Measurements from ENCODE around the gene B3GLCT.

B3GLCT gene

GRCh38 chr13:31263346-31263745, 63.6 kb downstream of the B3GLCT start:
- H3K36me3 Mint-ChIP-seq (ENCODE audit: low read depth), result peaks cover 24% of the 10 kb centered on the region
- no peak overlapping the region for H3K4me3 Mint-ChIP-seq

DNA sequence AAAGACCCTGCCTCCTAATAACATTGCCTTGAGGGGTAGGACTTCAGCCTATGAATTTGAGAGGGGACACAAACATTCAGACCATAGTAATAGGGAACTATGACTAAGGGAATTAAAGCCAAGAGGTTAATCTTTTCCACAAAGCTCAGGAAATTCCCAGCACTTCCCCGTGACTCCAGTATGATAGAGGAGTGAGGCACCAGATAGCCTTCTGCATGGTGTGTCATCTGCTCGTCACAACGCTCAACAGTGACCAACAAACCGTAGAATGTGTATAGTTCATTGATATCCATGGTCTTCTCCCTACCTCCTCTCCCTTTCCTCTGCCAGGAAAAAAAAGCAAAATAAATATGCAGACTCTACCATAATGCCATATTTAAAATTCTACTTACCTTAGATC, 64.4 kb downstream of the B3GLCT start:
- H3K4me3 Mint-ChIP-seq, result no peak overlapping the region
- no peak overlapping the region for H3K27ac Mint-ChIP-seq
- H3K36me3 Mint-ChIP-seq (ENCODE audit: low read depth), result peaks cover 26% of the 10 kb centered on the region
- H3K4me1 Mint-ChIP-seq (ENCODE audit: low read depth), result no peaks in the 10 kb centered on the region
- H3K9me3 Mint-ChIP-seq, result peaks cover 1% of the 10 kb centered on the region
- no peaks in the 10 kb centered on the region for H3K27me3 Mint-ChIP-seq

More at GRCh38 chr13:31263346-31263745, 63.6 kb downstream of the B3GLCT start:
- Mint-ChIP-seq H3K4me1 (ENCODE audit: low read depth) (no peaks in the 10 kb centered on the region), H3K27me3 (no peaks in the 10 kb centered on the region), H3K9me3 (no peaks in the 10 kb centered on the region), H3K27ac (no peak overlapping the region)

DNA sequence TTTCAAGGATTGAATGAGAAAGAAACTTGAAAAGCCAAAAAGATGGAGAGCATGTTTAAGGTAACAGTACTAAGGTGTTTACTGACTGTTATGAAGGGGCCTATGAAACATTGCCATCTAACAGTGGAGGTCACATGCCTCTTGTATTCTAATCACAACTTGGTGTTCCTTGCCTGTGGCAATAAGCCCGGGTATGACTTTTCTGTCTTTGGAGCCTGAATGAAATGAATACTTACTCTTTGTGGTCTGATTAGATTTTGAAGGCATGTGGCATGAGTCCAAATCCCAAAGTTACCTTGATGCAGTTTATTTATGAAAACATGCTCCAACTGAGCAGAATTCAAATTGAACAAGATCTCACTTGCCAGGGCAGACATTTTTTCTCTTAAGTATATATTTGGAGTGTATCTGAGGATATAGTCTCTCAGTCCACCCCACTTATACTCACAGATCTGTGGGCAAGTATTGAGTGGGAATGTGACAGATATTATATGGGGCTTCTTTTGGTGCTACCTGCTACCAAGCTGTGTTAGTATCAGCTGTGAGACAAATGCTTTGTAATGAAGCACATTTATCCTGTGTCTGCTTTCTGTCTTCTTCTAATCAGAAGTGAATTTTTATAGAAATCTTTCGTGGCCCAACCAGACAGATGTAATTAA, 67.5 kb downstream of the B3GLCT start:
- H3K9me3 Mint-ChIP-seq, result peaks cover 4% of the 10 kb centered on the region
- H3K4me1 Mint-ChIP-seq (ENCODE audit: low read depth), result no peaks in the 10 kb centered on the region
- peaks cover 40% of the 10 kb centered on the region for H3K36me3 Mint-ChIP-seq (ENCODE audit: low read depth)
- H3K27ac Mint-ChIP-seq, result no peak overlapping the region
- no peak overlapping the region for H3K4me3 Mint-ChIP-seq
- no peaks in the 10 kb centered on the region for H3K27me3 Mint-ChIP-seq

- Mint-ChIP-seq H3K27me3 (no peaks in the 10 kb centered on the region), H3K4me3 (no peak overlapping the region), H3K36me3 (ENCODE audit: low read depth) (peaks cover 78% of the 10 kb centered on the region), H3K9me3 (peaks cover 18% of the 10 kb centered on the region), H3K27ac (no peak overlapping the region), H3K4me1 (ENCODE audit: low read depth) (no peaks in the 10 kb centered on the region)
Measured at GRCh38 chr13:31274390-31274789, 74.6 kb downstream of the B3GLCT start.

GRCh38 chr13:31276421-31276820, 76.6 kb downstream of the B3GLCT start:
- Mint-ChIP-seq H3K4me3 (no peak overlapping the region), H3K4me1 (ENCODE audit: low read depth) (no peaks in the 10 kb centered on the region), H3K9me3 (peaks cover 19% of the 10 kb centered on the region), H3K27me3 (no peaks in the 10 kb centered on the region), H3K27ac (no peak overlapping the region), H3K36me3 (ENCODE audit: low read depth) (peaks cover 73% of the 10 kb centered on the region)

DNA sequence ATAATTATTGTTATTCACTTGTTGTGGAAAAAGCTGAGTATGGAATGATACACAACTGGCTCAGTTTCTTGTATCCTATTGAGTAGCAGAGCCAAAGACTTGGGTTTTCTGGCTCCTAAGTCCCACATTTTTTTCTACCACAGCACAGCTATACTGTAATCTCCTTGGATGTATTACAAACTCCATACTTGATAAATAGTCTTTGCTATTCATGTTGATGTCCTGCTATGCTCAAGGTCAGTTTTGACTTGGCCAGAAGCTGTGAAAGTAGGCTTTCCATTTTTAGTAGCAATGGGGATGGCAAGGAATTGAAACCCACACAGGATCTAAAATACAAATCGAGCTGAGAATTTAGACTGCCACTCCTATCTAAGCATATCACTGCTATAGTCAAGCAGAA, 79.1 kb downstream of the B3GLCT start:
- Mint-ChIP-seq H3K9me3 (peaks cover 19% of the 10 kb centered on the region), H3K27ac (no peak overlapping the region), H3K36me3 (ENCODE audit: low read depth) (peaks cover 62% of the 10 kb centered on the region), H3K4me1 (ENCODE audit: low read depth) (no peaks in the 10 kb centered on the region), H3K27me3 (no peaks in the 10 kb centered on the region), H3K4me3 (no peak overlapping the region)

- no peak overlapping the region for H3K27ac Mint-ChIP-seq
- H3K36me3 Mint-ChIP-seq (ENCODE audit: low read depth), result peaks cover 60% of the 10 kb centered on the region
- H3K27me3 Mint-ChIP-seq, result no peaks in the 10 kb centered on the region
- H3K4me1 Mint-ChIP-seq (ENCODE audit: low read depth), result no peaks in the 10 kb centered on the region
- no peak overlapping the region for H3K4me3 Mint-ChIP-seq
- peaks cover 23% of the 10 kb centered on the region for H3K9me3 Mint-ChIP-seq
Measured at GRCh38 chr13:31282741-31283455, 83.1 kb downstream of the B3GLCT start.

GRCh38 chr13:31286930-31287329, 87.2 kb downstream of the B3GLCT start:
- Mint-ChIP-seq H3K4me3 (no peak overlapping the region), H3K36me3 (ENCODE audit: low read depth) (peaks cover 74% of the 10 kb centered on the region), H3K4me1 (ENCODE audit: low read depth) (no peaks in the 10 kb centered on the region), H3K27me3 (no peaks in the 10 kb centered on the region), H3K27ac (no peak overlapping the region), H3K9me3 (peaks cover 34% of the 10 kb centered on the region)

DNA sequence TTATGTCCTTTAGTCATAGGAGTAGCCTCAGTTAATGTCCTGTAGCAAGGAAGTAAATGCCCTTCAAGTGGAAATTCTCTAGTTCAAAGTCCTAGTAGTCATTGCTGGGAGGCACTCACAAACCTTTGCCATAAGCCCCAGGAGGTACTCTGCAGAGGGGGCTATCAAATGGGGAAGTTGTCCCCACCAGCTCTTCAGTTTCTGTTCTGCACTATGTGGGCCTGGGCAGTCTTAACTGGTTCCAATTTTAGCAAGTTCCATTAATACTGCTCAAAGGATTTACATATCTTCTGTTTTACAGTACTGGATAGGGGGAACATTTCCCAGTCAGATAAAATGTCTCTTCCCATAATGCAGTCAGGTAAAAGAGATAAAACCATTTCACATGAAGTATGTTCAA, 101.3 kb downstream of the B3GLCT start:
- H3K4me3 Mint-ChIP-seq, result no peak overlapping the region
- no peaks in the 10 kb centered on the region for H3K4me1 Mint-ChIP-seq (ENCODE audit: low read depth)
- H3K9me3 Mint-ChIP-seq, result peaks cover 23% of the 10 kb centered on the region
- no peaks in the 10 kb centered on the region for H3K27me3 Mint-ChIP-seq
- peaks cover 55% of the 10 kb centered on the region for H3K36me3 Mint-ChIP-seq (ENCODE audit: low read depth)
- H3K27ac Mint-ChIP-seq, result no peak overlapping the region

DNA sequence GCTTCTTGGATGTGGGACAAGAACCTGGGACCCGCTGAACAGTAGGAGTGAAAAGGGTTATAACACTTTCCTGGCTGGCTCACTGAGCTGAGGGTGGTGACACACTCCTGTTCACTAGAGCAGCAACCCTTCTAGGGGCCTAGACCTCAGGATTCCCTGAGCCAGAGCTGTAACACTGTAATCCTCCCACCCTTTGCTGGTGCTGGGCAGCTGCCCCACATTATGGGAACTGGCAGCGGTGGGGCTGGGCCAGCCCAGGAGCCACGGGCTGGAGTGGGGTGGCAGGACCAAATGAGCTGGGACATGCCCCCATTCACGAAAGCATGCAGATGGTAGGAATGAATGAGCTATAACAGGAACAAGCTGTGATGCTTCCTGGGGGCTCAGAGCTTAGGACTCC, 110.6 kb downstream of the B3GLCT start:
- H3K4me3 Mint-ChIP-seq, result no peak overlapping the region
- peaks cover 42% of the 10 kb centered on the region for H3K36me3 Mint-ChIP-seq (ENCODE audit: low read depth)
- no peak overlapping the region for H3K27ac Mint-ChIP-seq
- no peaks in the 10 kb centered on the region for H3K27me3 Mint-ChIP-seq
- peaks cover 46% of the 10 kb centered on the region for H3K9me3 Mint-ChIP-seq
- no peaks in the 10 kb centered on the region for H3K4me1 Mint-ChIP-seq (ENCODE audit: low read depth)

- Mint-ChIP-seq H3K36me3 (ENCODE audit: low read depth) (peaks cover 44% of the 10 kb centered on the region), H3K9me3 (peaks cover 47% of the 10 kb centered on the region), H3K4me3 (no peak overlapping the region), H3K4me1 (ENCODE audit: low read depth) (no peaks in the 10 kb centered on the region), H3K27ac (no peak overlapping the region), H3K27me3 (no peaks in the 10 kb centered on the region)
Measured at GRCh38 chr13:31310786-31311185, 111.0 kb downstream of the B3GLCT start.

DNA sequence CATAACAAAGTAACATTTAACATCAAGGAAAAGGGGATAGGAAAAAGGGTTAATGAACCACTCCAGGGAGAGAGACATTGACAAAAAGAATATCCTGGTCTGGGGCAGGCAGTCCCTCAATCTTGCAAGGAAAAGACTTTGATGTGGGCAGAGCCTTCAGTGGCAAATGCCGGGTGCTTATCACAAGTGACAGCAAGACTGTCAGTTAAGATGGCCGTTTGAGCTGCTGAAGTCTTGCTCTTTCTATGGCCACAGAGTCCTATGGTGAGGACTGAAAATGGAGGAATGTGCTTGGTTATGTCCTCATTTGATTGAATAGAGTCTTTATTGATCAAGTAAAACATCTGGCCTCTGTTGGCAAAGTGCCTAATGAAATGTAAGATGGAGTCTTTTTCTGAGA, 112.1 kb downstream of the B3GLCT start:
- peaks cover 47% of the 10 kb centered on the region for H3K9me3 Mint-ChIP-seq
- H3K4me1 Mint-ChIP-seq (ENCODE audit: low read depth), result no peaks in the 10 kb centered on the region
- H3K27ac Mint-ChIP-seq, result no peak overlapping the region
- no peak overlapping the region for H3K4me3 Mint-ChIP-seq
- no peaks in the 10 kb centered on the region for H3K27me3 Mint-ChIP-seq
- peaks cover 49% of the 10 kb centered on the region for H3K36me3 Mint-ChIP-seq (ENCODE audit: low read depth)

- H3K4me1 Mint-ChIP-seq (ENCODE audit: low read depth), result no peaks in the 10 kb centered on the region
- H3K27me3 Mint-ChIP-seq, result no peaks in the 10 kb centered on the region
- peaks cover 35% of the 10 kb centered on the region for H3K9me3 Mint-ChIP-seq
- H3K27ac Mint-ChIP-seq, result no peak overlapping the region
- H3K36me3 Mint-ChIP-seq (ENCODE audit: low read depth), result peaks cover 43% of the 10 kb centered on the region
- no peak overlapping the region for H3K4me3 Mint-ChIP-seq
Measured at GRCh38 chr13:31314961-31315360, 115.2 kb downstream of the B3GLCT start.

- H3K4me3 Mint-ChIP-seq, result no peak overlapping the region
- no peaks in the 10 kb centered on the region for H3K9me3 Mint-ChIP-seq
- H3K27me3 Mint-ChIP-seq, result no peaks in the 10 kb centered on the region
- peaks cover 39% of the 10 kb centered on the region for H3K36me3 Mint-ChIP-seq (ENCODE audit: low read depth)
- H3K4me1 Mint-ChIP-seq (ENCODE audit: low read depth), result no peaks in the 10 kb centered on the region
- H3K27ac Mint-ChIP-seq, result no peak overlapping the region
Measured at GRCh38 chr13:31320946-31321345, 121.2 kb downstream of the B3GLCT start.

DNA sequence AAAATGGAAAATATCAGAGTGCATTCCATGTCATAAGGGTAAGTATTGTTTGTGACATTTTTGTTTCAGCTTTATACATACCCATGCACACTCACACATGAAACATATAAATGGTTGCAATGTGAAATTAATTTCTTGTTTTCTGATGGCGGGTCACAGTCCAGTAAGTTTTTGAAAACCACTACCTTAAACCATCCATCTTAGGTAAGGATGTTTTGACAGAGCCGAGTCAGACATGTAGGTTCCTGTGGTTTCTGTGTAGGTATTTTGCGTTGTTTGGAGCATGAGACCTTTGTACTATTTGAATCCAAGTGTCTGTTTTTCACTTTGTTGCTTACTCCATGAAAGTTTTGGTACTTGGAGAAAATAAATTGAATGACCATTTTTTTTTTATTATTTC, 121.7 kb downstream of the B3GLCT start:
- no peaks in the 10 kb centered on the region for H3K4me1 Mint-ChIP-seq (ENCODE audit: low read depth)
- peaks cover 38% of the 10 kb centered on the region for H3K36me3 Mint-ChIP-seq (ENCODE audit: low read depth)
- H3K9me3 Mint-ChIP-seq, result no peaks in the 10 kb centered on the region
- no peak overlapping the region for H3K27ac Mint-ChIP-seq
- no peak overlapping the region for H3K4me3 Mint-ChIP-seq
- H3K27me3 Mint-ChIP-seq, result no peaks in the 10 kb centered on the region

DNA sequence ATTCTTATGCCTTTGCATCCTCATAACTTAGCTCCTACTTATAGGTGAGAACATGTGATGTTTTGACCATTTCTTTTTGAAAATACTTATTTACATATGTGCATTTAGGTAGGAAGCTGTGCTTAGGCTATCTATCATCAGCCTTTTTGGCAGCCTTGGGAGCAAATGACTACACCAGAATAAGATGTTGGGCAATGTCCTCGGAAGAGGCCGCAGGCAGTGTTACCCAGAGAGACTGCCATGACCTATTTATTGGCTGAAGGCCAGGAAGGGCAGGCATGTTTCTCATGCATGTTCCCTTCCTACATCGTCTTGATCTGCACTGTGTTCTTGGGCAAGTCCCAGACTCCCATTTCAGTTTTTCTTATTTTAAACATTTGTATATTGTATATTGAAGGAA, 122.3 kb downstream of the B3GLCT start:
- H3K27ac Mint-ChIP-seq, result no peak overlapping the region
- no peak overlapping the region for H3K4me3 Mint-ChIP-seq
- no peaks in the 10 kb centered on the region for H3K27me3 Mint-ChIP-seq
- no peaks in the 10 kb centered on the region for H3K9me3 Mint-ChIP-seq
- H3K4me1 Mint-ChIP-seq (ENCODE audit: low read depth), result no peaks in the 10 kb centered on the region
- H3K36me3 Mint-ChIP-seq (ENCODE audit: low read depth), result peaks cover 35% of the 10 kb centered on the region

Data from stimulated activated naive CD8-positive, alpha-beta T cell treated with anti-CD3 and anti-CD28 coated beads, Interleukin-15, Interleukin-2, amounts not matched to agents 100 ng/mL and 50 ng/mL, for 24 hours (primary cell).